Retinal pigment epithelial cell (primary cell): ENCODE measurements around the gene KCNJ3.
A peak's percentile ranks its signal among the peaks of the same experiment; 100 is the strongest.

ENCODE experiments used
- DNase-seq: peaks from one replicate; pipeline ENCODE4 v3.0.0-alpha.2; 2010; ENCODE audit warnings: low read depth
- H3K4me3 ChIP-seq: 2 replicates; pipeline ENCODE4 v1.5.1; 2011; ENCODE audit warnings: mild to moderate bottlenecking, low read length, control low read depth, moderate library complexity
- CTCF ChIP-seq: conservative IDR thresholded peaks from 2 replicates; pipeline ENCODE4 v1.5.1; 2011; ENCODE audit warnings: low read depth, low read length, control low read depth, inconsistent platforms

Gene KCNJ3

GRCh38 chr2:154713675-154714074, 15.2 kb downstream of the KCNJ3 start:
- TF ChIP-seq CTCF = no peak
- H3K4me3 ChIP-seq = no peak overlapping the region
- no peak for DNase-seq

- TF ChIP-seq CTCF = no peak
- peak; percentile 57 for DNase-seq
- H3K4me3 ChIP-seq = no peak overlapping the region
These were observed 22.2 kb downstream of the KCNJ3 start for GRCh38 chr2:154720651-154721050.

GRCh38 chr2:154724194-154724797, 25.8 kb downstream of the KCNJ3 start:
- no peak for TF ChIP-seq CTCF
- H3K4me3 ChIP-seq = no peak overlapping the region
- DNase-seq = no peak

GRCh38 chr2:154740361-154740760, 41.9 kb downstream of the KCNJ3 start:
- TF ChIP-seq CTCF = no peak
- no peak overlapping the region for H3K4me3 ChIP-seq

GRCh38 chr2:154758871-154759270, 60.4 kb downstream of the KCNJ3 start:
- no peak for DNase-seq
- no peak for TF ChIP-seq CTCF
- H3K4me3 ChIP-seq = no peak overlapping the region

More at GRCh38 chr2:154740361-154740760, 41.9 kb downstream of the KCNJ3 start:
- DNase-seq = no peak

- DNase-seq = no peak
- H3K4me3 ChIP-seq = no peak overlapping the region
- TF ChIP-seq CTCF = no peak
These were observed 64.1 kb downstream of the KCNJ3 start for GRCh38 chr2:154762638-154763037.

GRCh38 chr2:154771664-154772284, 73.3 kb downstream of the KCNJ3 start:
- DNase-seq = no peak
- H3K4me3 ChIP-seq = no peak overlapping the region
- TF ChIP-seq CTCF = no peak
